Activated gamma-delta T cell treated with Interleukin-2 at 50 U/mL for 16 hours (primary cell): ENCODE results near the gene PICK1.

ENCODE experiments used
- DNase-seq: peaks from one replicate; pipeline ENCODE4 v3.0.0-alpha.2; 2020

Gene PICK1

DNA sequence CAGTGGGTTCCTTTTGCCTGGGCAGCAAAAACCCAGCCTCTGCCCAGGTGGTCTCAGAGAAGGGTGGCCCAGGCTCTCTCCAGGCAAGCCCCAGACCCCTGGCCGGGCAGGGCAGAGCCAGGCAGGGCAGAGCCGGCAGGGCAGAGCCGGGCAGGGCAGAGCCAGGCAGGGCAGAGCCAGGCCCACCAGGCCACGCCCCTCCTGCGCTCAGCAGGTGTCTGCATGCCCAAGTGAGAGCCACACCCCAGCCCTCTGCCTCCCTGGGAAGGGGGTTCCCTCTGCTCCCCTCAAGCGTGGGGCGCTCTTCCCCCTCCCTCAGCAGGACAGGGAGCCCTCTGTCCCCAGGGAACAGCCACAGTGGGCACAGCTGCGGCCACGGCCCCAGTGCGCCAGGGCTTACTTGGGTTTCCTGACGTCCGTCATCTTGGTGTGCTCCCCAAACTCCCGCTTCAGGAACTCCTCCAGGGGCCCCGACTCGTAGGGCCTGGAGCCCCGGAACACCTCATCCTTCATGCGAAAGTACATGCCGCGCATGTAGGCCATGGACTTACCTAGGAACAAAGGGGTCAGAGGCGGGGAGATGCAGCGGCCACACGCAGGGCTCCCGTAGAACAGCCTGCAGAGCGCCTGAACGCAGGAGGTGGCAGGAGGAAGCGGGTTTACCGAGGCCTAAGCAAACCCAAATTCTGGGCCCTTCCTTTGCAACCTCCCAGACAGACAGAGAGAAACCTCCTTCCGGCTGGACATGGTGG lies 63.3 kb downstream of the PICK1 start:
- no peak for DNase-seq

DNA sequence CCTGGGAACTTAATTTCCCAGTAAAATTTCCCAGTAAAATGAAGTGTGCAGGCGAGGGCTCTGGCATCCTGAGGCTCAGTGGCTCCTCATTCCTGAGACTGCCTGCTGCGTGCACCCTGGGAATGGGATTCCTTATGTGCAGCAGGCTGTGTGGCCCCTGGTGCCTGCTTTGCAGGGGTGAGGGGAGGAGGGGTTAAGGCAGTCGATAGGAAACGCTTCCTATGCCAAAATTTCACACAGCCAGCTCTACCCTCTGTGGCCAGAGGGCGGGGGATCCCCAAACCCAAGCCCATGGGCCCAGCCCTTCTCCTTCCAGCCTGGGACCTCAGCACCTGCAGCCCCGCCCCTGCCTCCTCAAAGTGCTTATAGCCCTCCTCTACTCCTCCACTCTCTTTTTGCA lies 65.4 kb downstream of the PICK1 start:
- no peak for DNase-seq

DNA sequence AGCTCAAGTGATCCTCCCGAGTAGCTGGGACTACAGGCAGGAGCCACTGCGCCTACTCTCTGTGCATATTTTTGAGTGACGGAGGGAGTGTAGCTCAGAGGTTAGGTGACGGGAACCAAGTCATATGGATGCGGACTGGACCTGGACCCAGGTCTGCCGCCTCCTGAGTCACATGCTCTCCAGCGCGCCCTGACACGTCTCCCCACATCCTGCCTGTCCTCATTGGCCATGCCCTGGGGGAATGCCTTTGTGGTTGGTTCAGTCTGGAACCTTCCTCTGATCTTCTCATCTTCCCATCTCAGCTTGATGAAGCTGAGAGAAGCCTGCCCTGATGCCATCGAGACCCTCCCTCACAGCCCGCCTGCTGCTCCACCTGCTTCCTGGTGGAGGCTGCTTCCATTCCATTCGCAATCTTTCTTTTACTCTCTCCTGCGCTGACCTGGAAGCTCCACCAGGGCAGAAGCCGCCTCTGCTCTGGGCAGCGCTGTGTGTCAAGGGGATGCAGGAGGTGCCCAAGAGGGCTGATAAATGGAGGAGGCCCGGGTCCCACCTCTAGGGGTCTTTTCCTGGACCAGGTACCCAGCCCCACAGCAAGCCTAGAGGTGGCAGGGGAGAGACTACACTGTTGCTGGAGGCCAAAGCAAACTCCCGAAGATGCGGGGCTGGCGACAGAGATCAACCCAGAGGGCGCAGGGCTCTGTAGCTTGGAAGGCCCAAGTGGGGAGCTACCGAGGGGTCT lies 67.2 kb downstream of the PICK1 start:
- no peak for DNase-seq

DNA sequence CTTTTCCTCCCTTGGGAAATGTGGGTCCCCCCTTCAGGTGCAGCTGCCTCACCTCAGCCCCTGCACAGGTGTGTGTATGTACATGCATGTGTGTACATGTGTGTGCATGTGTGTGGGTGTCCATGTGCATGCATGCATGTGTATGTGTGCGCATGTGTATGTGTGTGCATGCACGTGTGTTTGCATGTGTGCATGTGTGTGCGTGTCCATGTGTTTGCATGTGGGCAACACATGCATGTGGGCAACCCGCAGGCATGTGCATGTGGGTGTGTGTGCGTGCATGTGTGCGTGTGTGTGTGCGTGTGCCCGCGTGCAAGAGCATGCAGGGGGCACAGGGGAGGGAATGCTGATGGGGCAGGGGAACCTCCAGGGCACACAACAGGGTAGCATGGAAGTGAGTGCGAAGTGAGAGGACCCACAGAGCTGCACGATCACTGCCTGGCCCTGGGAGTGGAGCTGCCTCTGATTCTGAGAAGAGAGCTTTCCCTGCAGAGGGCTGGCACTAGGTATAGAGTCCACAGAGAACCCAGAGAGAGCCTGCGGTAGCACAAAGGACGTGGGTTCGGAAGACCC lies 67.9 kb downstream of the PICK1 start:
- DNase-seq = no peak
